Measurements from ENCODE around the gene SAV1.
"Not testable (repeated sequence)": the region's sequence is repeated elsewhere in the genome, so short reads cannot be mapped to it uniquely, and the experiment has no call there.

Gene SAV1

DNA sequence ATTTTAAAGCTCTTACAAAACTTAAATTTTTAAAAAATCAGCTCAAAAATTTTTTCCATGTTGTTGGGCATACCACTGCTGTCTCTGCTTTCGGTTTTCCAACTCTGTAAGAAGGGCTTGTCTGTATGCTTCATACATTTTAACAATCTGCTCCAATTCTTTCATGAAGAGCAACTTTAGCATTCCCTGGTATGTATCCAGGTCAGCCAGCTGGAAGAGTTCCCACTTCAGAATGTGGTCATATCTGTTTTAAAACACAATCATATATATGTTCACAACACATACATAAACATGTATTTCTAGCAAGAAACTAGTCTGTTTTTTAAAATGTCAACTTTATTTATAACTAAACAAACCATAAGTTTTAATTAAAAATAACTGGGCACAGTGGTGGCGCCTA lies 33.0 kb downstream of the SAV1 start:
- H3K27me3 Mint-ChIP-seq: no peaks in the 10 kb centered on the region
- H3K36me3 Mint-ChIP-seq (ENCODE audit: low read depth): peaks cover 2% of the 10 kb centered on the region
- no peaks in the 10 kb centered on the region for H3K4me1 Mint-ChIP-seq
- no peak overlapping the region for H3K27ac Mint-ChIP-seq
- no peaks in the 10 kb centered on the region for H3K9me3 Mint-ChIP-seq
- DNase-seq: no peak
- no peak for ATAC-seq
- no peak overlapping the region for H3K4me3 Mint-ChIP-seq

DNA sequence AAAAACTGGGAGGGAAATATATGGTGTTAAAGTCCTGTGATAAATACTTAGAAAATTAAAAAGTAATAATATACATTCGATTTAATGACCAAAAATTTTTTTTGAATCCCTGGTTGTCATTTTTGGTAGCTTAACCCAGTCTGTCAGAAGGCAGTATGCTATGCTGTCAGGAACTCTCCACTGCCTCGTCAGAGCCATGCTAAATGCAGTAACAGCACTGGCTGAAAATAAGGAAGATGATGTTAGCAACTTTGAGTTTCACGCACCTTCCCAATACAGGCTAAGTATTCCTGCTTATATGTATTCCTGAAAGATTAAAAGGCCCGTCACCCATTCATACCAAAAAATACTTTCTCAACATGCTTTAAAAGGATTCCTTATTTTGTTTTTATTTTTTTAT lies 34.2 kb downstream of the SAV1 start:
- H3K27me3 Mint-ChIP-seq: no peaks in the 10 kb centered on the region
- H3K4me1 Mint-ChIP-seq: no peaks in the 10 kb centered on the region
- H3K4me3 Mint-ChIP-seq: no peak overlapping the region
- no peak overlapping the region for H3K27ac Mint-ChIP-seq
- H3K36me3 Mint-ChIP-seq (ENCODE audit: low read depth): peaks cover 2% of the 10 kb centered on the region
- no peaks in the 10 kb centered on the region for H3K9me3 Mint-ChIP-seq
- DNase-seq (no peak), ATAC-seq (no peak)

- H3K4me1 Mint-ChIP-seq: no peaks in the 10 kb centered on the region
- H3K27me3 Mint-ChIP-seq: no peaks in the 10 kb centered on the region
- DNase-seq: no peak
- H3K27ac Mint-ChIP-seq: no peak overlapping the region
- no peak for ATAC-seq
- no peak overlapping the region for H3K4me3 Mint-ChIP-seq
- peaks cover 2% of the 10 kb centered on the region for H3K36me3 Mint-ChIP-seq (ENCODE audit: low read depth)
- no peaks in the 10 kb centered on the region for H3K9me3 Mint-ChIP-seq
Observed at GRCh38 chr14:50631408-50631821, 36.7 kb downstream of the SAV1 start.

DNA sequence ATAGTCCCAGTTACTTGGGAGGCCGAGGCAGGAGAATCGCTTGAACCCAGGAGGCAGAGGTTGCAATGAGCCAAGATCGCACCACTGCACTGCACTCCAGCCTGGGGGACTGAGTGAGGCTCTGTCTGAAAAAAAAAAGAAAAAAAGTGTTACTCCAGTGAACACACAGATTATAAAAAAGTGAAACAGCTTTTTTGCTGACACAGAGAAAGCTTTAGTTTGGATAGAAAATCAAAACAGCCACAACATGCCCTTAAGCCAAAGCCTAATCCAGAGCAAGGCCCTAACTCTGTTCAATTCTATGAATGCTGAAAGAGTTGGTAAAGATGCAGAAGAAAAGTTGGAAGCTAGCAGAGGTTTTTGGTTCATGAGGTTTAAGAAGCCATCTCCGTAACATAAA lies 43.2 kb downstream of the SAV1 start:
- not testable (repeated sequence) for ATAC-seq; H3K27ac Mint-ChIP-seq; H3K9me3 Mint-ChIP-seq; DNase-seq; H3K36me3 Mint-ChIP-seq (ENCODE audit: low read depth); H3K4me3 Mint-ChIP-seq; H3K27me3 Mint-ChIP-seq; H3K4me1 Mint-ChIP-seq

DNA sequence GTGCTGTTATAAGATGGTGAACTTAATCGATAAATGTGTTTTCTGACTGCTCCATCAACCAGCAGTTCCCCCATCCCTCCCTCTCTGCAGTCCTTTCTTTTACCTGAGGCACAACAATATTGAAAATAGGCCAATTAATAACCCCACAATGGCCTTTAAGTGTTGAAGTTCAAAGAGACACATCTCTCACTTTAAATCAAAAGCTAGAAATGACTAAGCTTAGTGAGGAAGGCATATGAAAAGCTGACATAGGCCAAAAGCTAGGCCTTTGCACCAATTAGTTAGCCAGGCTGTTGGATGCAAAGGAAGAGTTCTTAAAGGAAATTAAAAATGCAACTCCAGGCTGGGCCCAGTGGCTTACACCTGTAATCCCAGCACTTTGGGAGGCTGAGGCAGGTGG lies 43.7 kb downstream of the SAV1 start:
- ATAC-seq (no peak), DNase-seq (no peak)
- Mint-ChIP-seq H3K4me1 (no peaks in the 10 kb centered on the region), H3K27me3 (no peaks in the 10 kb centered on the region), H3K9me3 (no peaks in the 10 kb centered on the region), H3K27ac (no peak overlapping the region), H3K36me3 (ENCODE audit: low read depth) (no peaks in the 10 kb centered on the region), H3K4me3 (no peak overlapping the region)

GRCh38 chr14:50622978-50623377 lies 45.1 kb downstream of the SAV1 start:
- no peak overlapping the region for H3K27ac Mint-ChIP-seq

DNA sequence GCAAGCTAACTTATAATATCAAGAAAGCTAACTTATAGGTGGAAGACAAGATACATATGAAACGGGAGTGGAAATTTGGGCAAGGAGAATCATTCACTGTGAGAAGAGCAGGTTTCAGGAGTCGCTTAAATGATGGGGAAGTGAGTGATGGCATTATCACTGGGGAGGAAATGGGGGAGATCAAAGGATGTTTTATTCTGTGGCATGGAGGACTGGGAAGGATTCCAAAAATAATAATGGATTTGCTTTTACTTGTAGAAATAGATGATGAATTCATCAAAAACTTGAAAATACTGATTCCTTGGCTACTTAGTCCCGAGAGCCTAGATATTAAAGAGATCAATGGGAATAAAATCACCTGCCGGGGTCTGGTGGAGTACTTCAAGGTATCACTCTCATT lies 47.8 kb downstream of the SAV1 start:
- ATAC-seq: no peak
- no peak overlapping the region for H3K4me3 Mint-ChIP-seq
- no peak for DNase-seq
- no peaks in the 10 kb centered on the region for H3K9me3 Mint-ChIP-seq
- H3K27me3 Mint-ChIP-seq: no peaks in the 10 kb centered on the region
- H3K36me3 Mint-ChIP-seq (ENCODE audit: low read depth): no peaks in the 10 kb centered on the region
- no peak overlapping the region for H3K27ac Mint-ChIP-seq
- H3K4me1 Mint-ChIP-seq: no peaks in the 10 kb centered on the region

More at GRCh38 chr14:50622978-50623377, 45.1 kb downstream of the SAV1 start:
- no peaks in the 10 kb centered on the region for H3K9me3 Mint-ChIP-seq
- ATAC-seq (no peak), DNase-seq (no peak)
- no peaks in the 10 kb centered on the region for H3K36me3 Mint-ChIP-seq (ENCODE audit: low read depth)
- no peaks in the 10 kb centered on the region for H3K4me1 Mint-ChIP-seq
- no peak overlapping the region for H3K4me3 Mint-ChIP-seq
- H3K27me3 Mint-ChIP-seq: no peaks in the 10 kb centered on the region

- H3K36me3 Mint-ChIP-seq (ENCODE audit: low read depth): no peaks in the 10 kb centered on the region
- no peak for ATAC-seq
Observed at GRCh38 chr14:50619569-50620141, 48.5 kb downstream of the SAV1 start.

DNA sequence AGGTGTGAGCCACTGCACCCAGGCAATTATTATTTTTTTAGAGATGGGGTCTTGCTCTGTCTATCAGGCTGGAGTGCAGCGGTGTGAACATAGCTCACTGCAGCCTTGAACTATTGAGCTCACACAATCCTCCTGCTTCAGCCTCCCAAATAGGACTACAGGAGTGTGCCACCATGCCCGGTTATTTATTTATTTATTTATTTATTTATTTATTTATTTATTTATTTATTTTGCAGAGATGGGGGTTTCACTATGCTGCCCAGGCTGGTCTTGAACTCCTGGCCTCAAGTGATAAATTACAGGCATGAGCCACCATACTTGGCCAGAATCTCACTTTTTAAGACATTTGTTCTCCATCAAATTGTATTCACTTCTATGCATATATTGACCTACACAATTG lies 51.8 kb downstream of the SAV1 start:
- no peaks in the 10 kb centered on the region for H3K9me3 Mint-ChIP-seq
- no peak overlapping the region for H3K4me3 Mint-ChIP-seq
- no peaks in the 10 kb centered on the region for H3K27me3 Mint-ChIP-seq
- no peak for ATAC-seq
- no peak overlapping the region for H3K27ac Mint-ChIP-seq
- no peaks in the 10 kb centered on the region for H3K36me3 Mint-ChIP-seq (ENCODE audit: low read depth)
- DNase-seq: no peak
- no peaks in the 10 kb centered on the region for H3K4me1 Mint-ChIP-seq

More at GRCh38 chr14:50619569-50620141, 48.5 kb downstream of the SAV1 start:
- DNase-seq: no peak
- no peaks in the 10 kb centered on the region for H3K4me1 Mint-ChIP-seq
- H3K27ac Mint-ChIP-seq: no peak overlapping the region
- no peak overlapping the region for H3K4me3 Mint-ChIP-seq
- H3K9me3 Mint-ChIP-seq: no peaks in the 10 kb centered on the region
- H3K27me3 Mint-ChIP-seq: no peaks in the 10 kb centered on the region

DNA sequence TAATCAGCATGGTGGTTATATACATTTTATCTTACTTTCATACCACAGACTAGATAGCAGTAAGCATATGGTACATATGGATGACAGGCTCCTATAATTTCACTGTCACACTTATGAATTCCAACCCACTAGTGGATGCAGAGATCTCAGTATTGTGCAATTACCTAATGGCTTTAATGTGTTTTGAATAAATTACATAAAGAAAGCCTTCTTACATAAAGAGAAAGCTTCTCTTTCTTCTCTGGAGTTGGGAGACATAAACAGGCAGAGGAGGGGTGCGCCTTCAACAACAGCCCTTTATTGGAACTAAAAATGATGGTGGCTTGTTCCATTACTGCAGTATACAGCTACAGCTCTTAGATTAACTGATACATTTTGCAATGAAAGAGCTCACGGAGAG lies 52.6 kb downstream of the SAV1 start:
- H3K9me3 Mint-ChIP-seq: no peaks in the 10 kb centered on the region
- no peaks in the 10 kb centered on the region for H3K36me3 Mint-ChIP-seq (ENCODE audit: low read depth)
- no peak for DNase-seq
- H3K4me3 Mint-ChIP-seq: no peak overlapping the region
- ATAC-seq: no peak
- H3K4me1 Mint-ChIP-seq: no peaks in the 10 kb centered on the region
- no peak overlapping the region for H3K27ac Mint-ChIP-seq
- no peaks in the 10 kb centered on the region for H3K27me3 Mint-ChIP-seq

- H3K36me3 Mint-ChIP-seq (ENCODE audit: low read depth): no peaks in the 10 kb centered on the region
- no peaks in the 10 kb centered on the region for H3K9me3 Mint-ChIP-seq
- ATAC-seq: no peak
Observed at GRCh38 chr14:50615056-50615455, 53.0 kb downstream of the SAV1 start.

GRCh38 chr14:50612806-50613205 lies 55.3 kb downstream of the SAV1 start:
- Mint-ChIP-seq H3K9me3 (no peaks in the 10 kb centered on the region), H3K4me3 (no peak overlapping the region), H3K27me3 (no peaks in the 10 kb centered on the region), H3K27ac (no peak overlapping the region), H3K4me1 (no peaks in the 10 kb centered on the region), H3K36me3 (ENCODE audit: low read depth) (no peaks in the 10 kb centered on the region)
- ATAC-seq: no peak
- no peak for DNase-seq

More at GRCh38 chr14:50615056-50615455, 53.0 kb downstream of the SAV1 start:
- Mint-ChIP-seq H3K27ac (no peak overlapping the region), H3K4me3 (no peak overlapping the region), H3K4me1 (no peaks in the 10 kb centered on the region), H3K27me3 (no peaks in the 10 kb centered on the region)
- DNase-seq: no peak

GRCh38 chr14:50610465-50610864 lies 57.6 kb downstream of the SAV1 start:
- DNase-seq (no peak), ATAC-seq (no peak)
- Mint-ChIP-seq H3K36me3 (ENCODE audit: low read depth) (no peaks in the 10 kb centered on the region), H3K4me3 (no peak overlapping the region), H3K4me1 (peaks cover 4% of the 10 kb centered on the region), H3K9me3 (no peaks in the 10 kb centered on the region), H3K27me3 (no peaks in the 10 kb centered on the region), H3K27ac (no peak overlapping the region)

DNA sequence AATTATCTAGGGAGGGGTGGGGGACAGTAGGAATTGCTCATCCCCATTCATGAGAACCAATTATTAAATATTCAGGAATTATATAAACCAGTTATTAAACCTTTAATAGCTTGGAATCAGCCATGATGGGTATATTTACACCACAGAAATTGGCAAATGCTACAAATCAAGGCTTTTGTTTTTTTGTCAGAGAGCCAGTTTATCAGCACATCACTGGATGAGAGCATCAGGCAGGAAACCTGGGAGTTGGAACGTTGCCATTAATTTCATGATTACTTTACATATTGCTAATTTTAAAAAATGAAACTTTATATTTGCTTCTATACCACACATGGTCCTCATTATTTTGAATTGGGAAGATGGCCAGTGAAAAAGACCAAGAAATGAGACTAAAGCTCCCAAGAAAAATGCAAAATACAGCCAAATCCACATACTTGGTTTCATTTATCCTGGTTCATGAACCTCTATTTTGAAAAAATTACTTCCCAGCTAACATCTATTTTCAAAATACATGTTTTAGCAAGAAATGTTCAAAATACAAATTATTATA lies 59.7 kb downstream of the SAV1 start:
- DNase-seq (no peak), ATAC-seq (no peak)
- Mint-ChIP-seq H3K27ac (no peak overlapping the region), H3K9me3 (no peaks in the 10 kb centered on the region), H3K4me1 (peaks cover 4% of the 10 kb centered on the region), H3K27me3 (no peaks in the 10 kb centered on the region), H3K36me3 (ENCODE audit: low read depth) (no peaks in the 10 kb centered on the region), H3K4me3 (no peak overlapping the region)

DNA sequence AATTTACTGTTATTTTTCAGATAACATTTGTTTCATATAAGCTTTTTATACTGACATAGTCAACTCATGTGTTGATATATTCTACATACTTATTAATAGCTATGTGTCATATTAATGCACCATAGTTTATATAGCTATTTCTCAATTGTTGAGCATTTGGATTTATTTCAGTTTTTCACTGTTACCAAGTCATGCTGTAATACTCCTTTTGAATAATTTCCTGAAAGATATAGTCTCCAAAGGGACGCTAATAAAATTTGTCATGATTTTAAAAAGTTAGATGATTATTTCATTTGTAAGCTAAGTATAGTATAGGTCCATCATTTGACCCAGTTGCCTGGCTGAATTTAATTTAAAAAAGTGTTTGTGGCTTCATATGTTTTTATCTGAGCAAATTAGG lies 60.3 kb downstream of the SAV1 start:
- H3K4me3 Mint-ChIP-seq: no peak overlapping the region
- no peaks in the 10 kb centered on the region for H3K27me3 Mint-ChIP-seq

GRCh38 chr14:50607181-50607580 lies 60.9 kb downstream of the SAV1 start:
- H3K9me3 Mint-ChIP-seq: no peaks in the 10 kb centered on the region
- DNase-seq: peak; percentile 27
- no peak overlapping the region for H3K4me3 Mint-ChIP-seq
- H3K27ac Mint-ChIP-seq: no peak overlapping the region
- H3K4me1 Mint-ChIP-seq: peaks cover 4% of the 10 kb centered on the region
- H3K27me3 Mint-ChIP-seq: no peaks in the 10 kb centered on the region
- no peaks in the 10 kb centered on the region for H3K36me3 Mint-ChIP-seq (ENCODE audit: low read depth)
- peak; percentile 72 for ATAC-seq

More for the DNA sequence above, 60.3 kb downstream of the SAV1 start:
- H3K27ac Mint-ChIP-seq: no peak overlapping the region
- H3K4me1 Mint-ChIP-seq: peaks cover 4% of the 10 kb centered on the region
- H3K9me3 Mint-ChIP-seq: no peaks in the 10 kb centered on the region
- no peak for DNase-seq
- H3K36me3 Mint-ChIP-seq (ENCODE audit: low read depth): no peaks in the 10 kb centered on the region
- no peak for ATAC-seq

Data from activated naive CD8-positive, alpha-beta T cell treated with anti-CD3 and anti-CD28 coated beads, Interleukin-2, amount 50 U/mL, for 24 hours (primary cell).